OCI-M2 (cell line): ENCODE results near the gene PMPCA.
"Not testable (repeated sequence)": the region's sequence is repeated elsewhere in the genome, so short reads cannot be mapped to it uniquely, and the experiment has no call there.

Experiments used
- DNase-seq: peaks from one replicate; lab custom pipeline; 2025; ENCODE audit not compliant: unreplicated experiment; lab: John Stamatoyannopoulos, UW

The PMPCA gene

DNA sequence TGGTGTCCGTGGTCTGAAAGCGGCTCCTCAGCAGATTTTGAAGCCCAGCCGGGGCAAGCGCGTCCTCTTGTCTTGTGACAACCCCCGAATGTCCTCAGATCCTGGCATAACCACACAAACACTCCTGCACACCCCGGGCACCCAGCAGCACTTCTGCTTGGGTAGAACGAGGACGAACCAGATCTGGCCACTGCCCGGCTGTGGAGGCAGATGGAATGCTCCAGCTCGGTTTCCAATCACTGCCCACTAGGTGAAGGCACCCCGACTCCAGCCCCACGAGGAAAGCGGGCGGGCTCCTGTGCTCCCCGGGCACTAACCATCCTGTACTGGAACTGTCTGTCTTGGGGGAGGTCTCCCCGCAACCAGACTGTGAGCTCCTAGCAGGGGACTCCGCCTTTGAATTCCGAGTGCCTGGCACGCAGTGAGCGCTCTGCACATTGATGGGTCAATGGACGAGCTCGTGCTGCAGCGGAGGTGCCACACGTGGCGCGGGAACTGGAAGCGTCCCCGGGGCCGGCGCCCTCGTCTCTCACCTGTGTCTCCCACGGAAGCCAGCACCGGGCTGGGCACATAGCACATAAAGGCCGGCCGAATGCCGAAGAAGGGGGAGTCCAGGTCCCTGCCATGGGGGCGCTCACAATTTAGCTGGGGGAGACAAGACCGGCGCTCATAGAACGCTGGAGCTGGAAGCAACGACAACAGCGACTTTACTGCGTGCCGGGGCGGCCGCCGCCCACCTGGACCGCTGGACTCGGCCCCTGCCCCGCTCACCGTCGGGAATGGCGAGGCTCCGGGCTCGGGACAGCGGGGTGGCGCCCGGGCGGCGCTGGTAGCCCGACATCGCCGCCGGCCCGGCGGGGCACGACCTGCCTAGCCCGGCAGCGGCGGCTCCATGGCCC, 652 bp upstream of the PMPCA start:
- DNase-seq = no peak

GRCh38 chr9:136411378-136411777, 920 bp downstream of the PMPCA start:
- no peak for DNase-seq

DNA sequence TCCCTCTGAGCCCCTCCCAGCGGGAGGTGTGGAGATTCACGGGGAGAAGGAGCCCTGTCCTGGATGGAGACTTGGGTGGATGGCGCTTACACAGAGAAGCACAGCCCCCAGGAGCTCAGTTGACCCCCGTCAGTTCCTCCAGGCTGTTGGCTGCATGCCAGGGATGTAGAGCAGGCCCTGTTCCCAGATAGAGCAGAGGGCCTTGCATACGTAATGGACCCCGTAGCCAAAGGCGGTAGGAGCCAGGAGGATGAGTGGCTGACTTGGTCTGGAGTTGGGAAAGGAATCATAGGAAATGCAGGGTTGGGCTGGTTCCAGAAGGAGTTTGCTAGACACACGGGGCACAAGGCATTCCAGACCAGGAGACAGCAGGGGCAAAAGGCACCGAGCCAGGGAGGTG, 2.5 kb downstream of the PMPCA start:
- DNase-seq = no peak

DNA sequence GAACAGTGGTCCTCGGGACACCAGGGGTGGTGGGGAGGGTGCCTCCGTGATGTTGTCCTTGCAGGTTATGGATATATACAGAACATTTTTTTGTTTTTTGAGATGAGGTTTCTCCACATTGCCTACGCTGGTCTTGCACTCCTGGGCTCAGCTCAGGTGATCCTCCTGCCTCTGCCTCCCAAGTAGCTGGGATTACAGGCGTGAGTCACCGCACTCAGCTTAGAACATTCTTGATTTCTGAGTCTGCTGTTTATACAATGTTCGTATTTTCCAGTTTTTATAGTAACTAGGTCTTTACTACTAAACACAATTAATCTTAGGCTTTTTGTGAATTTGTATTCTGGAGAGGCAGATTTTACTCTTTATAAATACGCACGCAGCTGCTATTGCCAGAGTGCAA, 6.0 kb downstream of the PMPCA start:
- no peak for DNase-seq

GRCh38 chr9:136416914-136417313, 6.5 kb downstream of the PMPCA start:
- DNase-seq = no peak

DNA sequence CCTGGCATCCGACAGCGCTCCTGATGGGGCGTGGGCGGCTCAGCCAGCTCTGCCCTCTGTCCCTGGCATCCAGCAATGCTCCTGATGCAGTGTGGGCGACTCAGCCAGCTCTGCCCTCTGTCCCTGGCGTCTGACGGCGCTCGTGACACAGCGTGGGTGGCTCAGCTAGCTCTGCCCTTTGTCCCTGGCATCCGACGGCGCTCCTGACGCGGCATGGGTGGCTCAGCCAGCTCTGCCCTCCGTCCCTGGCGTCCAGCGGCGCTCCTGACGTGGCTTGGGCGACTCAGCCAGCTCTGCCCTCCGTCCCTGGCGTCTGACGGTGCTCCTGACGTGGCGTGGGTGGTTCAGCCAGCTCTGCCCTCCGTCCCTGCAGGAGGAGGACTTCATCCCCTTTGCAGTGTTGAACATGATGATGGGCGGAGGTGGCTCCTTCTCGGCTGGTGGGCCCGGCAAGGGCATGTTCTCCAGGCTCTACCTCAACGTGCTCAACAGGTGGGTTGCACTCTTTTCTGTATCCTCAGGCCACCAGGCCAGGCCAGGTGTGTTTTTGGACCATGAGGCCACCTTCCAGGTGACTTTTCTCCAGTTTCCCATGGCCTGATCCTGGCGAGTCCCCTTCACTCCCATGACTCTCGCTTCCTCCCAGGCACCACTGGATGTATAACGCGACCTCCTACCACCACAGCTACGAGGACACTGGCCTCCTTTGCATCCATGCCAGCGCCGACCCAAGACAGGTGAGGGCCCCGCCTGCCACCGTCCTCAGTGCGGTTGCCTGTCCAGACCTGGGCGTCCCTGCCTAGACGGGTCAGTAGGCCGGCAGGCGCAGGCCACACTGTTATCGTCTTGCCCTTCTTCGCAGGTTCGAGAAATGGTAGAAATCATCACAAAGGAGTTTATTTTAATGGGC, 8.0 kb downstream of the PMPCA start:
- no peak for DNase-seq

DNA sequence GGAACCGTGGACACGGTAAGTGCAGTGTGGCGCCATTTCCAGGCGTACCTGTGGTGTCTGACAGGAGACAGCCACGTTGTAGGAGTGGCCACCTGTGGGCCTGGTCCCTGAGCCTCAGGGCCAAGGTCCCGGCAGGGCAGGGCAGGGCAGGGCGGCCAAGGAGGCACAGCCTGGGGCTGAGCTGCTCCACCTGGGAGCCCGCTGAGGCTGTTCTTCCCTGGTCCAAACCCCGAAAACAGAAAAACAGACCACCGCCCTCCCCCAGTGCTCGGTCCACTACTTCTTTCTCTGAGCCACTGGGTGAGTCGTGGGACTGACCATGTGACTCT, 8.6 kb downstream of the PMPCA start:
- DNase-seq = no peak

DNA sequence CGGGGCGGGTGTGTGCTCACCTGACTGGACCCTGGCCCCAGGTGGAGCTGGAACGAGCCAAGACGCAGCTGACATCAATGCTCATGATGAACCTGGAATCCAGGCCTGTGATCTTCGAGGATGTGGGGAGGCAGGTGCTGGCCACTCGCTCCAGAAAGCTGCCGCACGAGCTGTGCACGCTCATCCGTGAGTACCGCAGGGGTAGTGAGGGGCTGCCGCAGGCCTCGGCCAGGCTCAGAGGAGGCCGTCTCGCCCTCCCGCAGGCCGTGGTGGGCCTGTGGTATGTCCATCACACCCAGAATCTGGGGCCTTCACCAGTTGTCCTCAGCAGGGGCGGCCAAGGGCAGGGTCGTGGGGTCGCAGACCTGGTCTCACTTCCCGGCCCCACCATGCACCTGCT, 11.3 kb downstream of the PMPCA start:
- DNase-seq = no peak

GRCh38 chr9:136422876-136423275, 12.4 kb downstream of the PMPCA start:
- DNase-seq = no peak

GRCh38 chr9:136423432-136424146, 13.1 kb downstream of the PMPCA start:
- DNase-seq = no peak

DNA sequence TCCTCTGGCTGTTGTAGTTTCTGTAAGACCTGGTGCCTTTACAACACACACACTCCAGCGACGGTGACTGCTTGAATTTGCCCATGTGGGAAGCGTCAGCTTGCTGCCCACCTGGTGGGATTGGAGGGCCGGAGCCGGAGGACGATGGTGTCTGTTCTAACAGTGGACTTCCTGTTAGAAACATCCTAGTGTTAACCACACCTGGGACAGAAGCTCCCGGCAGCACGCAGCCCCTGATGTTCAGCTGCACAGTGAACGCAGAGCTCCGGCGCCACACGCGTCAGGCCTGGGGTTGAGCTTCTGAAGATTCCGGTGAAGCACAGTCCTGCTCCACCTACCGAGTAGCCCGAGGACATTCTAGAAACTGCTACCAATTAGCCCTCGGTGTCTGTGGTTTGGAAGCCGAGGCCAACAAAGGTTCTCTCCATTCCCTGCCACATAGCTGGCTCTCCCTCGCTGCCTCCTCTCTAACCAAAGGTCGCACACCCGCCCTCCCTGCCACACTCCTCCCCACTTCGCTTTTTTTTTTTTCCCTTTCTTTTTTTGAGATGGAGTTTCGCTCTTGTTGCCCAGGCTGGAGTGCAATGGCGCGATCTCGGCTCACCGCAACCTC, 14.4 kb downstream of the PMPCA start:
- DNase-seq = no peak

DNA sequence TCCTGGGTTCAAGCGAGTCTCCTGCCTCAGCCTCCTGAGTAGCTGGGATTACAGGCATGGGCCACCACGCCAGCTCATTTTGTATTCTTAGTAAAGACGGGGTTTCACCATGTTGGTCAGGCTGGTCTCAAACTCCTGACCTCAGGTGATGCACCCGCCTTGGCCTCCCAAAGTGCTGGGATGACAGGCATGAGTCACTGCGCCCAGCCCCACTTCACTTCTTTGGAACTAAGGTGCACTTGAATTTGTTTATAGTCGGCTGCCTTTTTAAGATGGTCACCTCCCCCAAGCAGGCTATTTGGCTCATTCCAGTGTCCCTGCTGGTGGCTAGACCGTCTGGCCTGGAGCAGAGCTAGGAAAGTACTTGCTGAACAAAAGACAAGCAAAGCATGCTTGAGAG, 14.9 kb downstream of the PMPCA start:
- DNase-seq = not testable (repeated sequence)

DNA sequence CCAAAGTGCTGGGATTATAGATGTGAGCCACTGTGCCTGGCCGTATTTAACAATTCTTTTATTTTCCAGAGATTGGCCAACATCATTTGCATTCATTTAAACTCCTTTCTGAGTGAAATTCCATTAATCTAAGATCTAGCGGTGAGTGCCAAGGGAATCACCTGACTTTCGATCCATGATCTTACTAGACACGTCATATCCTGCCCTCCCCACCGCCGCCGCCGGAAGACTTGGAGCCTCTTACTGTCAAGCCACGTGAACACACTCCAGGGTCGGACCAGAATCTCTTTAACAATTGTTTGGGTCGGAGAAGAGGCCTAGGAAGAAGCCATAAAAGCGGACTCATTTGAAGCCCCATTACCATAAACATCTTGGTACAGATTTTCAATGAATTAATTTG, 16.3 kb downstream of the PMPCA start:
- DNase-seq = no peak

DNA sequence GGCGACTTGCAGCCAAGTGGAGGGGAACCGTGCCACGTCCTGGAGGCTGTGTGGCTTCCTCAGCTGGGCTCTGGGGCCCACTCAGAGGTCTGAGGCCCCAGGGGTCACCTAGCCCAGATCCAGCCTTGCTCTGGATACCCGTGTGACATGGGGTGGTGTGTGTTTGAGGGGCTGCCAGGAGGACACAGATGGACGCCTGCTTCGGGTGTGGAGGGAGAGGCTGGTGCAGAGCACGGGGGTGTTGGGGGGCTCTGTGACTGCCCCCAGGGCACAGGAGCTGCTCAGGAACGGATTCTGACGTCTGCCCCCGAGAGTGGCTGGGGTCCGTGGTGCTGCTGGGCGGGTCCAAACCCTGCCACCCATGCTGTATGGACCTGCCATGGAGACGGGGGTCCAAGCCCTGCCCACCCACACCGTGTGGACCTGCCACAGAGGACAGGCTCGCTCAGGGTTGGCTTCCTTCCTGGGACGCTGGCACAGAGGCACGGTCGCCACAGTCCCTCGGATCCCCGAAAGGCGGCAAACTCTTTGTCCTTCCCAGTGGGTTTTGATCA, 18.7 kb downstream of the PMPCA start:
- no peak for DNase-seq

- DNase-seq = no peak
Measured at GRCh38 chr9:136429683-136430491, 19.4 kb downstream of the PMPCA start.

DNA sequence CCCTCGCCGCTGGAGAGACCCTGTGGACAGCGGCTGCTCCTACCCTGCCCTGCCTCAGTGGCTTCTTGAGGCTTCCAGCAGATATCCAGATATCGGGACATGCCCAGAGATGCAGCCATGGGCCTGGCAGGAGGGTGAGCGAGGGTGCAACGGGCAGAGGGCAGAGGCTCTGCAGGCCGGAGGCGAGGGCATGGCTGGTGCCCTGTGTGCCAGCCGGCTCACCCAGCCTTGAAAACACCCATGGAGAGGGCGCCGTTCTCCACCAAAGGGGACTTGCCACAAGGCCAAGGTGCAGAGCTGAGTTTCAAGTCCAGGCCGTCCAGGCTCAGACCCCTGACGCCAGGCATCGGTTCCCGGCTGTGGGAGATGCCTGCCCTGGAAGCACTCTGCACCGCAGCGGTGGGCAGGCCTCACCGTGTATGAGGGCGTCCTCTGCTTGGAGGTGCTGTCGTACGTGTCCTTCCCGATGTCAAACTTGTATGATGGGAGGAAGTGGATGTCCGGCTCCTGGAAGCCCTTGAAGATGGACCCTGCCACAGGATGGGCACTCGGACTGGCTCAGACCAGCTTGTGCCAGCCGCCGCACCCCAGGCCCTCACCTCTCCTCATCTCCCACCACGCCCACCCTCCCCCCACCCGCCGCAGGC, 20.3 kb downstream of the PMPCA start:
- DNase-seq = no peak

DNA sequence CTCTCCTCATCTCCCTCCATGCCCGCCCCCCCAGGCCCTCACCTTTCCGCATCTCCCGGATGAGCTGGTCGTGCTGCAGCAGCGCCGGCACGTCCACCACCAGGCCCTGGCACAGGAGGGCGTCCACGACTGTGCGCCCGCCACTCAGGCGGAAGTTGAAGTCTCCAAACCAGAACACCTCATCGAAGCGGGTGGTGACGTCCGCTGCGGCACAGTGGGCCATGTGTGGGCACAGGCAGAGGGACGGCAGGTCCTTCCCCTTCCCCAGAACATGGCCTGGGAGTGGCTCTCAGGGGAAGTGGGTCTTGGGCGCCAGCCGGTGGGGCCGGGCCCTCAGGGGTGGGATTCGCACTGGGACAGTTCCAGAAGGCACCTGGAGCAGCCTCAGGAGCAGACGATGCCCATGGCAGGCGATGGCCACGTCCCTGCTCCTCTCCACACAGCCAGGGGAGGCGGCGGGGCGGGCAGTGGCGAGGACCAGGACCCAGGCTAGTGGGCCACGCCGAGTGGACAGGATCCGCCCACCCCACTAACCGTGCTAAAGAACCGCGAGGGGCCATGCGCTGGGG, 21.4 kb downstream of the PMPCA start:
- DNase-seq = no peak

DNA sequence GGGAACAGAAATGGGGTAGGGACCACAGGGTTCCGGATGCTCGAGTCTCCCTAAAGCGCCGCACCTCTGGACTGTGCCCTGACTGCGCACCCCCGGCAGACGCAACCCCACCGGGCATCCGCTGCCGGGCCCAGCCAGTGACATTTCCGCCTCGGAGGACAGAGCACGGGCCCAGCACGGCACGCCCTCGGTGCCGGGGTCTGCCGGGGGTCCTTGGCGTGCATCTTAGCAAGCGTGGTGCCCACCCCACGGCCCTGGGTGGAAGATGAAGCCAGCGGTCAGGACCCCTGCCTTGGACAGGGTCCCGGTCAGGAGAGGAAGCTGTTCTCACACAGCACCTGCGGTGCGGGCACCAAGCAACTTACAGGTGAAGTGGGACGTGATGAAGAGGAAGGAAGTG, 22.1 kb downstream of the PMPCA start:
- DNase-seq = no peak

- DNase-seq = no peak
Measured at GRCh38 chr9:136433043-136433715, 22.7 kb downstream of the PMPCA start.
